Measurements from ENCODE around the gene IL6R. TPM values are rescaled to one million over a fixed set of nuclear protein-coding genes. Genes with fewer than 3 reads are reported as not detected.

Gene IL6R
- total and polyA plus RNA-seq, 2 of the 4 experiments (the other 2 are of a cell fraction): 5.3 to 9.5 TPM

DNA sequence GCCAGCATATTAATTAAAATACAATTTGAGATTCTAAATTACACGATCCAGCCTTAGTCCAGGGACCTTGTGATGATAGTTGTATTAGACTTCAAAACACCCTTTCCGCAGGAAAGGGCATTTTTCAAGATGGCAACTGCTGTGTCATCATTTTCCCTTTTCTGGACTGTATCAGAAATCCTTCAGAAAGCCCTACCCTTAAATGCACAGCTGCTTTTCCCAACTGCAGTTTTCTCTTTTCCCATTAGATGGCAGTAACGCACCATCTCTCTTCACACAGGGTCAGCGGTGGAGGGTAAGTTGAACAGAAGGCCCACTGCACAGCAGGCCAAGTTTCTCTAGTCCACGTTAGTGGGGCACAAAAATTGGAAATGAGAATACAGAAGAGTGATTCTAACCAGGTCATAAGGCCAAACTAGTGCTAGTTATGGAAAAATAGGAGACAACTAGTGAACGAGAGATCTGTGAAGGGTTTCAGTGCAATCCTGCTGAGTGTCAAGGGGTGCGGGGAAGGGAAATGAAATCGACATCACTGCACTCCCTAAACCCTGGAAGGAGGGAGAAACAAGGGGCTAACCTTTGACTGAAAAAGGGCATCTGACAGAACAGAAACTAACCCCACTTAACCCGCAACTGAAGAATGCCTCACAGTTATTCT lies 74.8 kb downstream of the IL6R start:
- H2AK9ac ChIP-seq (replicated peaks; ENCODE audit: low read depth, low read length, poor library complexity): no peak overlapping the region
- no peak overlapping the region for H3K56ac ChIP-seq (ENCODE audit: extremely low read depth, insufficient read depth, low read length)
- H2BK120ac ChIP-seq (ENCODE audit: low read depth, low read length): peak overlapping the region; percentile 61
- H3K27ac ChIP-seq (ENCODE audit: insufficient read depth, low read length): no peak overlapping the region
- H3K4me3 ChIP-seq (ENCODE audit: insufficient read depth, low read depth, low read length): no peak overlapping the region
- H4K20me1 ChIP-seq (ENCODE audit: insufficient read depth, low read length): peaks cover 4% of the 10 kb centered on the region; the same call in 1 of the 2 replicates
- no TSS peak for BruUV-seq (replicated peaks)
- H3K4me2 ChIP-seq (ENCODE audit: low read depth, low read length): no peak overlapping the region
- peak; percentile 93 for ATAC-seq (ENCODE audit: low read depth)
- H2BK5ac ChIP-seq (ENCODE audit: low read depth, low read length, poor library complexity, severe bottlenecking): no peak overlapping the region
- DNase-seq: peak; percentile 85
- CTCF ChIA-PET: interaction anchor here (0.6 to 2.1 kb wide), 15 partner anchors 9 to 469 kb away, joined by 3 to 14 read pairs (median 3); partner anchors contain the start of gene AQP10
- H4K8ac ChIP-seq (ENCODE audit: low read depth in 2 of 2, low read length in 2 of 2): peak overlapping the region in 1 of 2 experiments; percentile 76; a peak in 2 of 4 replicates
- peaks cover 5% of the 10 kb centered on the region; the same call in 1 of the 2 replicates for H3K9me1 ChIP-seq (ENCODE audit: insufficient read depth, low read length)
- 0 out of 2 replicates have a peak overlapping the region, but pooled peaks have one; percentile 57 for H2BK20ac ChIP-seq (ENCODE audit: low read depth, low read length)
- H3K27me3 ChIP-seq (ENCODE audit: control insufficient read depth, insufficient read depth, low read length): peaks cover 5% of the 10 kb centered on the region; the same call in 1 of the 2 replicates
- intact Hi-C loops (cut with micrococcal nuclease): loop anchor here (1.0 to 10.0 kb wide), 6 partner anchors 66 to 605 kb away; no protein-coding TSS in a partner anchor
- WGBS, 2 experiments (ENCODE audit: extremely low coverage in 2 of 2, insufficient read length in 1 of 2): 0% methylated on average over 1 of the region's 9 CpGs; no CpG with 5 or more reads in 1 of the 2 experiments
- no peaks in the 10 kb centered on the region for H3K79me1 ChIP-seq (ENCODE audit: low read depth in 1 of 2, low read length in 2 of 2)
- no peak overlapping the region for H3K14ac ChIP-seq (replicated peaks; ENCODE audit: low read depth, low read length)
- no peak overlapping the region for H4K5ac ChIP-seq (ENCODE audit: low read depth, low read length)
- H2BK15ac ChIP-seq (ENCODE audit: low read depth, low read length): no peak overlapping the region
- no peak overlapping the region for H3K4ac ChIP-seq (ENCODE audit: low read depth, low read length)
- in situ Hi-C loops (cut with MboI; ENCODE audit: low sequenced_read_pairs): loop anchor here (5.0 kb wide), 1 partner anchor 402 kb away; no protein-coding TSS in a partner anchor
- POLR2A ChIA-PET (ENCODE audit: unreplicated experiment): interaction anchor here (0.6 kb wide), 1 partner anchor 129 kb away, joined by 4 read pairs; no protein-coding TSS in a partner anchor
- H3K18ac ChIP-seq (ENCODE audit: low read depth, low read length): no peak overlapping the region
- H3K9me3 ChIP-seq (ENCODE audit: control insufficient read depth, insufficient read depth, low read length): no peaks in the 10 kb centered on the region
- H3K23ac ChIP-seq (ENCODE audit: low read depth, low read length): no peak overlapping the region
- H4K91ac ChIP-seq (ENCODE audit: insufficient read depth, low read depth, low read length): no peak overlapping the region
- H2AFZ ChIP-seq (replicated peaks; ENCODE audit: low read length, poor library complexity): no peak overlapping the region
- dilution Hi-C loops (cut with HindIII; ENCODE audit: low sequenced_read_pairs, unreplicated experiment): no loop called here
- no peak overlapping the region for H3K9ac ChIP-seq (ENCODE audit: low read depth, low read length)
- H3K4me1 ChIP-seq (ENCODE audit: control insufficient read depth, insufficient read depth, low read length): peaks cover 3% of the 10 kb centered on the region
- H3K36me3 ChIP-seq (ENCODE audit: control insufficient read depth, insufficient read depth, low read length): no peaks in the 10 kb centered on the region
- H2AK5ac ChIP-seq (ENCODE audit: low read depth, low read length): no peak overlapping the region
- TF ChIP-seq NFE2L2 (IDR thresholded peaks at IDR 0.05; ENCODE audit: low read depth, low read length) (peak; percentile 47), RAD21 (IDR thresholded peaks at IDR 0.05; ENCODE audit: low read length) (peak; percentile 93), MAZ (IDR thresholded peaks at IDR 0.05; ENCODE audit: borderline replicate concordance, low read depth, low read length) (peak; percentile 37; the same call in 1 of the 2 replicates), BHLHE40 (IDR thresholded peaks at IDR 0.05; ENCODE audit: low read depth, low read length) (no peak), RFX5 (IDR thresholded peaks at IDR 0.05; ENCODE audit: low read depth, low read length) (peak; percentile 48; the same call in 1 of the 2 replicates), MXI1 (IDR thresholded peaks at IDR 0.05; ENCODE audit: borderline replicate concordance, low read depth, low read length) (no peak), CEBPB (IDR thresholded peaks at IDR 0.05; ENCODE audit: low read depth, low read length) (no peak), RCOR1 (IDR thresholded peaks at IDR 0.05; ENCODE audit: insufficient replicate concordance, low read length) (no peak), SMC3 (IDR thresholded peaks at IDR 0.05; ENCODE audit: low read depth, low read length) (peak; percentile 93), CHD1 (IDR thresholded peaks at IDR 0.05; ENCODE audit: low read depth, low read length) (peak; percentile 54; the same call in 1 of the 2 replicates), POLR2A (IDR thresholded peaks at IDR 0.05; ENCODE audit: low read depth, low read length) (peak; percentile 40; the same call in 1 of the 2 replicates), FOS (IDR thresholded peaks at IDR 0.05; ENCODE audit: low read depth, low read length) (no peak)
- TF ChIP-seq, protein P1, sequence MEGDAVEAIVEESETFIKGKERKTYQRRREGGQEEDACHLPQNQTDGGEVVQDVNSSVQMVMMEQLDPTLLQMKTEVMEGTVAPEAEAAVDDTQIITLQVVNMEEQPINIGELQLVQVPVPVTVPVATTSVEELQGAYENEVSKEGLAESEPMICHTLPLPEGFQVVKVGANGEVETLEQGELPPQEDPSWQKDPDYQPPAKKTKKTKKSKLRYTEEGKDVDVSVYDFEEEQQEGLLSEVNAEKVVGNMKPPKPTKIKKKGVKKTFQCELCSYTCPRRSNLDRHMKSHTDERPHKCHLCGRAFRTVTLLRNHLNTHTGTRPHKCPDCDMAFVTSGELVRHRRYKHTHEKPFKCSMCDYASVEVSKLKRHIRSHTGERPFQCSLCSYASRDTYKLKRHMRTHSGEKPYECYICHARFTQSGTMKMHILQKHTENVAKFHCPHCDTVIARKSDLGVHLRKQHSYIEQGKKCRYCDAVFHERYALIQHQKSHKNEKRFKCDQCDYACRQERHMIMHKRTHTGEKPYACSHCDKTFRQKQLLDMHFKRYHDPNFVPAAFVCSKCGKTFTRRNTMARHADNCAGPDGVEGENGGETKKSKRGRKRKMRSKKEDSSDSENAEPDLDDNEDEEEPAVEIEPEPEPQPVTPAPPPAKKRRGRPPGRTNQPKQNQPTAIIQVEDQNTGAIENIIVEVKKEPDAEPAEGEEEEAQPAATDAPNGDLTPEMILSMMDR (conservative IDR thresholded peaks at IDR 0.05; ENCODE audit: low read depth, low read length): peak; percentile 98
- TF ChIP-seq, protein P2, sequence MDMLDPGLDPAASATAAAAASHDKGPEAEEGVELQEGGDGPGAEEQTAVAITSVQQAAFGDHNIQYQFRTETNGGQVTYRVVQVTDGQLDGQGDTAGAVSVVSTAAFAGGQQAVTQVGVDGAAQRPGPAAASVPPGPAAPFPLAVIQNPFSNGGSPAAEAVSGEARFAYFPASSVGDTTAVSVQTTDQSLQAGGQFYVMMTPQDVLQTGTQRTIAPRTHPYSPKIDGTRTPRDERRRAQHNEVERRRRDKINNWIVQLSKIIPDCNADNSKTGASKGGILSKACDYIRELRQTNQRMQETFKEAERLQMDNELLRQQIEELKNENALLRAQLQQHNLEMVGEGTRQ (IDR thresholded peaks at IDR 0.05; ENCODE audit: low read depth, low read length): no peak

Data from IMR-90 (cell line).